Upper lobe of right lung (tissue), 1 donor: ENCODE results near the gene PIAS2. TPM values are rescaled to one million over a fixed set of nuclear protein-coding genes. Genes with fewer than 3 reads are reported as not detected.

Experiments
- ATAC-seq: fragments of 200-7000 bp; cut with Tn5 transposase; one replicate; pipeline ENCODE4 v1.9.1; 2020; ENCODE audit warnings: mild to moderate bottlenecking, moderate library complexity
- DNase-seq: peaks from one replicate; pipeline ENCODE4 v3.0.0-alpha.2; 2020
- H3K27ac ChIP-seq: fragments of 200-600 bp; one replicate; pipeline ENCODE4 v1.8.0; 2022
- H3K27me3 ChIP-seq: fragments of 200-600 bp; one replicate; pipeline ENCODE4 v1.8.0; 2022; ENCODE audit warnings: mild to moderate bottlenecking
- H3K36me3 ChIP-seq: fragments of 200-600 bp; one replicate; pipeline ENCODE4 v1.8.0; 2022
- H3K4me1 ChIP-seq: fragments of 200-600 bp; one replicate; pipeline ENCODE4 v1.8.0; 2022
- H3K4me3 ChIP-seq: fragments of 200-600 bp; one replicate; pipeline ENCODE4 v1.8.0; 2022; ENCODE audit warnings: mild to moderate bottlenecking
- H3K9me3 ChIP-seq: fragments of 200-600 bp; one replicate; pipeline ENCODE4 v1.8.0; 2022
- intact Hi-C: fragments of 100-400 bp; cut with DNase I; formaldehyde crosslinking; loops from one replicate; pipeline ENCODE4 v1.11.0; 2022
- total RNA-seq: library from RNA; stranded (reverse); fragmentation: NEBNext Ultra II Directional; extraction: Animal tissue kit (Norgen Biotek cat#: 25700); gene quantifications from one replicate; pipeline ENCODE4 v1.2.1, GENCODE V29; 2021
- TF ChIP-seq, protein P1 (sequence below): fragments of 200-600 bp; IDR thresholded peaks from one replicate; pipeline ENCODE4 v1.8.0; 2022; ENCODE audit warnings: antibody characterized with exemption
- donor health status: DM: no; HTN: yes; CAD: no; lungs with severe emphysema.

Gene PIAS2
- total RNA-seq, 1 donor from 2014 or later = 38.6 TPM

DNA sequence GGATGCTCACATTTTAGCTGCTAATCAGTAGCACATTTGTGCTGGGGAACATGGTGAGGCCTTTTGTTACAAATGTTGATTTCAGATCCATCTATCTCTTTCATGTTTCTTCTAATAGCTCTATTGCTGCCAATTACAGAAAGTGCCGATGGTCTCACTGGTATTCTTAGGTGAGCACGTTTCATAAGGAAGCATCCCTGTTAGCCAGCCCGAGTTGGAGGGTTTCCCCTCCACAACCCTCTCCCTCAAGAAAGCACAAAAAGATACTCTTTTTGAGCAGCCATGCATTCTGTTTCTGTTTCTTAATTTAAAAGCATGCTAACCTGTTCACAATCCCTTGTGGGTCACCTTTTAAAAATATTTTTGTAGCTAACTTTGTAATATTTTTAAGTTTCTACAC lies 129.6 kb downstream of the PIAS2 start:
- TF ChIP-seq, protein P1, sequence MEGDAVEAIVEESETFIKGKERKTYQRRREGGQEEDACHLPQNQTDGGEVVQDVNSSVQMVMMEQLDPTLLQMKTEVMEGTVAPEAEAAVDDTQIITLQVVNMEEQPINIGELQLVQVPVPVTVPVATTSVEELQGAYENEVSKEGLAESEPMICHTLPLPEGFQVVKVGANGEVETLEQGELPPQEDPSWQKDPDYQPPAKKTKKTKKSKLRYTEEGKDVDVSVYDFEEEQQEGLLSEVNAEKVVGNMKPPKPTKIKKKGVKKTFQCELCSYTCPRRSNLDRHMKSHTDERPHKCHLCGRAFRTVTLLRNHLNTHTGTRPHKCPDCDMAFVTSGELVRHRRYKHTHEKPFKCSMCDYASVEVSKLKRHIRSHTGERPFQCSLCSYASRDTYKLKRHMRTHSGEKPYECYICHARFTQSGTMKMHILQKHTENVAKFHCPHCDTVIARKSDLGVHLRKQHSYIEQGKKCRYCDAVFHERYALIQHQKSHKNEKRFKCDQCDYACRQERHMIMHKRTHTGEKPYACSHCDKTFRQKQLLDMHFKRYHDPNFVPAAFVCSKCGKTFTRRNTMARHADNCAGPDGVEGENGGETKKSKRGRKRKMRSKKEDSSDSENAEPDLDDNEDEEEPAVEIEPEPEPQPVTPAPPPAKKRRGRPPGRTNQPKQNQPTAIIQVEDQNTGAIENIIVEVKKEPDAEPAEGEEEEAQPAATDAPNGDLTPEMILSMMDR = no peak
- Histone ChIP-seq H3K4me1 (no peaks in the 10 kb centered on the region), H3K27ac (no peak overlapping the region), H3K27me3 (no peaks in the 10 kb centered on the region), H3K36me3 (no peaks in the 10 kb centered on the region), H3K9me3 (no peaks in the 10 kb centered on the region), H3K4me3 (no peak overlapping the region)
- no peak for ATAC-seq
- intact Hi-C loops = no loop called here
- DNase-seq = no peak

- no peaks in the 10 kb centered on the region for H3K4me1 ChIP-seq
- no peaks in the 10 kb centered on the region for H3K36me3 ChIP-seq
- DNase-seq = no peak
- no peak overlapping the region for H3K4me3 ChIP-seq
- no peaks in the 10 kb centered on the region for H3K9me3 ChIP-seq
- H3K27ac ChIP-seq = no peak overlapping the region
- intact Hi-C loops = no loop called here
- ATAC-seq = peak; percentile 23
- TF ChIP-seq, protein P1 = no peak
- H3K27me3 ChIP-seq = no peaks in the 10 kb centered on the region
Measured at GRCh38 chr18:46772357-46772756, 144.9 kb downstream of the PIAS2 start.

GRCh38 chr18:46771141-46771540 lies 146.2 kb downstream of the PIAS2 start:
- no peak overlapping the region for H3K27ac ChIP-seq
- H3K27me3 ChIP-seq = no peaks in the 10 kb centered on the region
- H3K4me1 ChIP-seq = no peaks in the 10 kb centered on the region
- TF ChIP-seq, protein P1 = no peak
- DNase-seq = no peak
- H3K9me3 ChIP-seq = no peaks in the 10 kb centered on the region
- no peaks in the 10 kb centered on the region for H3K36me3 ChIP-seq
- no peak for ATAC-seq
- intact Hi-C loops = no loop called here
- no peak overlapping the region for H3K4me3 ChIP-seq

DNA sequence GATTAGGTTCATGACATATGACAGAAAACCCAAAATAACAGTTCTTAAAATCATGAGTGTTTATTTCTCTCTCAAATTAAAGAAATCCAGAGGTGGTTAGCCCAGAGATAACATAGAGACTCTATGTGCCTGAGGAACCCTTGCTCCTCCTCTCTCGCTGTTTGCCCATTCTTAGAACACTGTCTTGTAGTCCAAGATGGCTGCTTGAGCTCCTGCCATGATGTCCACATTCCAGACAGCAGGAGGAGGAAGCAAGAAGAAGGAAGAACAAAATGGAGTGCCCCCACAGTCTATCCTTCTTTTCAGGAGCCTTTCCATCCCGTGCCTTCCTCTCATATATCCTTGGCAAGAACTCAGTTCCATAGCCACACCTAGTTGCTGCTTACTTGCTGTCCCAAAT lies 146.6 kb downstream of the PIAS2 start:
- Histone ChIP-seq H3K27ac (no peak overlapping the region), H3K9me3 (no peaks in the 10 kb centered on the region), H3K4me1 (no peaks in the 10 kb centered on the region), H3K4me3 (no peak overlapping the region), H3K27me3 (no peaks in the 10 kb centered on the region), H3K36me3 (no peaks in the 10 kb centered on the region)
- intact Hi-C loops = no loop called here
- TF ChIP-seq, protein P1 = no peak
- ATAC-seq (no peak), DNase-seq (no peak)

GRCh38 chr18:46768166-46768921 lies 149.0 kb downstream of the PIAS2 start:
- ATAC-seq = no peak

More at GRCh38 chr18:46768166-46768921, 149.0 kb downstream of the PIAS2 start:
- Histone ChIP-seq H3K27ac (no peak overlapping the region), H3K9me3 (no peaks in the 10 kb centered on the region), H3K4me3 (no peak overlapping the region), H3K36me3 (no peaks in the 10 kb centered on the region), H3K4me1 (no peaks in the 10 kb centered on the region), H3K27me3 (no peaks in the 10 kb centered on the region)
- TF ChIP-seq, protein P1 = no peak
- intact Hi-C loops = no loop called here
- no peak for DNase-seq
